K562 (cell line): ENCODE measurements around the gene SYPL2. TPM values are rescaled to one million over a fixed set of nuclear protein-coding genes. Genes with fewer than 3 reads are reported as not detected.

Experiments
- ARID4B ChIP-seq: sonication (generic); formaldehyde crosslinking; IDR thresholded peaks from 2 replicates; pipeline ENCODE4 v1.8.0; 2022; ENCODE audit warnings: mild to moderate bottlenecking, missing genetic modification reagents
- CBX3 ChIP-seq, 2 experiments: IDR thresholded peaks; 1 replicate in 1 of 2; 2 replicates in 1 of 2; pipeline ENCODE4 v1.6.1; 2012; ENCODE audit warnings: inconsistent platforms in 2 of 2, low read length in 2 of 2, borderline replicate concordance in 1 of 2, control low read depth in 1 of 2
- DEAF1 ChIP-seq: fragments of 450-650 bp; formaldehyde crosslinking; IDR thresholded peaks from 2 replicates; pipeline ENCODE4 v1.4.0; 2020; ENCODE audit warnings: mild to moderate bottlenecking, moderate library complexity
- ESRRA ChIP-seq: fragments of 450-650 bp; IDR thresholded peaks from 2 replicates; pipeline ENCODE4 v1.6.1; 2014; ENCODE audit warnings: low read depth, mild to moderate bottlenecking, moderate library complexity, borderline replicate concordance
- FOSL1 ChIP-seq: fragments of 200-800 bp; sonication (Bioruptor generic); conservative IDR thresholded peaks from 2 replicates; pipeline ENCODE4 v1.6.1; 2016; ENCODE audit warnings: missing genetic modification characterization, missing compliant biosample characterization
- FOXA1 ChIP-seq: fragments of 450-650 bp; IDR thresholded peaks from 2 replicates; pipeline ENCODE4 v1.6.1; 2016; ENCODE audit warnings: mild to moderate bottlenecking, borderline replicate concordance
- FOXJ3 ChIP-seq: sonication (generic); formaldehyde crosslinking; IDR thresholded peaks from 2 replicates; pipeline ENCODE4 v1.4.0; 2020; ENCODE audit warnings: mild to moderate bottlenecking, missing genetic modification reagents
- GABPB1 ChIP-seq: sonication (generic); formaldehyde crosslinking; IDR thresholded peaks from 2 replicates; pipeline ENCODE4 v1.8.0; 2022; ENCODE audit warnings: mild to moderate bottlenecking, missing genetic modification reagents
- HNRNPUL1 ChIP-seq: fragments of 200-400 bp; formaldehyde crosslinking; IDR thresholded peaks from 2 replicates; pipeline ENCODE4 v1.6.1; 2017; ENCODE audit warnings: low read length
- MAX ChIP-seq: sonication (generic); formaldehyde crosslinking; IDR thresholded peaks from 2 replicates; pipeline ENCODE4 v1.9.0; 2022; ENCODE audit warnings: mild to moderate bottlenecking, missing genetic modification reagents
- NFRKB ChIP-seq: fragments of 450-650 bp; IDR thresholded peaks from 2 replicates; pipeline ENCODE4 v1.6.1; 2016; ENCODE audit warnings: low read depth
- PYGO2 ChIP-seq: fragments of 450-650 bp; IDR thresholded peaks from 2 replicates; pipeline ENCODE4 v1.6.1; 2016; ENCODE audit warnings: mild to moderate bottlenecking, missing genetic modification characterization, moderate library complexity, missing compliant biosample characterization
- RFX7 ChIP-seq: fragments of 250-450 bp; sonication (Bioruptor Pico); IDR thresholded peaks from 2 replicates; pipeline ENCODE4 v1.5.1; 2021; ENCODE audit warnings: mild to moderate bottlenecking
- SRSF9 ChIP-seq: fragments of 200-400 bp; formaldehyde crosslinking; IDR thresholded peaks from 2 replicates; pipeline ENCODE4 v1.6.1; 2017; ENCODE audit warnings: low read depth, low read length, borderline replicate concordance
- ZNF12 ChIP-seq: sonication (generic); formaldehyde crosslinking; IDR thresholded peaks from 2 replicates; pipeline ENCODE4 v1.4.0; 2020; ENCODE audit warnings: mild to moderate bottlenecking, missing genetic modification reagents
- ZNF23 ChIP-seq: fragments of 250-450 bp; sonication (Bioruptor Pico); IDR thresholded peaks from 2 replicates; pipeline ENCODE4 v1.4.0; 2020; ENCODE audit warnings: mild to moderate bottlenecking
- ZNF77 ChIP-seq: fragments of 250-450 bp; sonication (Bioruptor Pico); IDR thresholded peaks from 2 replicates; pipeline ENCODE4 v1.5.0; 2020
- ZNF785 ChIP-seq: fragments of 250-450 bp; sonication (Bioruptor Pico); IDR thresholded peaks from 2 replicates; pipeline ENCODE4 v1.4.0; 2020; ENCODE audit warnings: mild to moderate bottlenecking
- polyA plus RNA-seq, 8 experiments: library from polyadenylated mRNA; depleted of rRNA in 4 of 8; stranded (reverse) in 5 of 8; unstranded in 3 of 8; fragments of >200 nt; fragmentation: Nextera tagmentation in 2 of 8; fragmentation: Illumina TruSeq in 1 of 8; extraction: Ambion mirVana in 2 of 8; extraction: Trizol in 1 of 8; gene quantifications; 2 replicates each; pipeline versions ENCODE4 v1.2.1 to v1.2.3, GENCODE V29; 2011 to 2014; ENCODE audit warnings: inconsistent platforms in 1 of 8, missing spikeins in 1 of 8
- total RNA-seq, 7 experiments: library from RNA; depleted of rRNA in 6 of 7; stranded (reverse); fragments of >200 nt in 6 of 7; fragmentation: Illumina TruSeq in 2 of 7; extraction: Trizol in 2 of 7; gene quantifications; 2 replicates each; pipeline versions ENCODE4 v1.2.1 to v1.2.3, GENCODE V29; 2011 to 2021; ENCODE audit warnings: low replicate concordance in 1 of 7
- TF ChIP-seq, protein P1 (sequence below): sonication (generic); formaldehyde crosslinking; IDR thresholded peaks from 2 replicates; pipeline ENCODE4 v1.8.0; 2022; ENCODE audit warnings: mild to moderate bottlenecking, low read depth, missing genetic modification reagents

The SYPL2 gene
- total and polyA plus RNA-seq, 9 of the 15 experiments (the other 6 are each of a cell fraction or from before 2014, with no cell fraction given) = 0.03 to 0.20 (median 0.07) TPM; not detected in 2

DNA sequence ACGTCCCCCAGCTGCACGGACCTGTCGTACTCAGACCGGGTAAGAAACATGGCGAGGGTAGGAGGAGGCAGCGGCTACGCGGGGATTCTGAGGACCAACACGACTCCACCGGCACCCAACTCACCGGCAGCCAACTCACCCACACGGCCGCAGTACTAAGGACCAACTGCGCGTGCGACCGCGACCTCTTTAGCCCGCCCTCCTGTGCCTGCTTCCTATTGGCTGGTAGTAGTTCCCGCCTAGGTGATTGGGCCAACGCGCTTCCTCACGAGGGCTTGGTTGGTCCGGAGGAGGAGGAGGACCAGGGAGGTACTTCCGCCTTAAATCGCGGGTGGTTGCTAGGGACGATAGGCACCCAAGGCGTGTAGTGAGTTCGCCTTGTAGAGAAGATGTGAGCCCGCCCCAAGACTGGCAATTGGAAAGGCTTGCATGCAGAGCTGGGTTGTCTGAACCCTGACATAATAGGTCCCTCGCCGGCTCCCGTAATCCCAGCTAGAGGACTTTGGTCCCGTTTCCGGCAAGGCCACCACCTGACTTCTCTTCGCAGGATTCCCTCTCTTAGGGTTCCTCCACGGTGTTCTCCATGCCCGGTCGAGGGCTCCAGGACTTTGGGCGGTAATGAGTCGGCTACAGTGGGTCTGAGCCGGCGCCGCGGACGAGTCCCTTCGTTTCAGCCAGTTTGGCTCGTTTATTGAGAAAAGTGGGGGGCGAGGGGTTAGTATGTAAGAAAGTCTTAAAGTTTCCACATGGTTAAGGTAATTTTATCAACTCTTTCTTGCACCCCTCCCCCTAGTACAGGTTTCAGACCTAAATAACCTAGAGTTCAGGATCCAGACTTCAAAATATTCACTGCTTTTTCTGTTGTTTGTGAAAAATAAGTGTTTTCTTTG is 39.8 kb upstream of the SYPL2 start, which contains the start of gene PSMA5 (continued):
- TF ChIP-seq ARID4B (peak; percentile 91), SRSF9 (no peak), FOXA1 (no peak), MAX (peak; percentile 86), DEAF1 (no peak), CBX3 (IDR thresholded peaks at IDR 0.05; ENCODE audit: borderline replicate concordance in 1 of 2, low read length in 2 of 2) (peak in 1 of 2 experiments; percentile 74; a peak in 1 of 3 replicates), HNRNPUL1 (no peak), NFRKB (peak; percentile 18), FOXJ3 (CRISPR knock-in tag) (no peak), RFX7 (CRISPR knock-in tag) (no peak), ZNF77 (CRISPR knock-in tag) (no peak), GABPB1 (CRISPR knock-in tag) (peak; percentile 94), ZNF12 (CRISPR knock-in tag) (no peak), PYGO2 (tag) (no peak), ZNF23 (CRISPR knock-in tag) (no peak), ESRRA (peak; percentile 77; the same call in 1 of the 2 replicates), FOSL1 (tag) (peak; percentile 64; the same call in 1 of the 2 replicates), ZNF785 (CRISPR knock-in tag) (no peak)
- TF ChIP-seq, protein P1, sequence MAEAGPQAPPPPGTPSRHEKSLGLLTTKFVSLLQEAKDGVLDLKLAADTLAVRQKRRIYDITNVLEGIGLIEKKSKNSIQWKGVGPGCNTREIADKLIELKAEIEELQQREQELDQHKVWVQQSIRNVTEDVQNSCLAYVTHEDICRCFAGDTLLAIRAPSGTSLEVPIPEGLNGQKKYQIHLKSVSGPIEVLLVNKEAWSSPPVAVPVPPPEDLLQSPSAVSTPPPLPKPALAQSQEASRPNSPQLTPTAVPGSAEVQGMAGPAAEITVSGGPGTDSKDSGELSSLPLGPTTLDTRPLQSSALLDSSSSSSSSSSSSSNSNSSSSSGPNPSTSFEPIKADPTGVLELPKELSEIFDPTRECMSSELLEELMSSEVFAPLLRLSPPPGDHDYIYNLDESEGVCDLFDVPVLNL (CRISPR knock-in tag) = no peak
